GM21390 (cell line): ENCODE results near the gene ERN1.

Source experiments
- ATAC-seq: cut with Tn5 transposase; IDR thresholded peaks from one replicate; pipeline ENCODE4 v1.9.1; 2021; ENCODE audit not compliant: unreplicated experiment

ERN1 gene

DNA sequence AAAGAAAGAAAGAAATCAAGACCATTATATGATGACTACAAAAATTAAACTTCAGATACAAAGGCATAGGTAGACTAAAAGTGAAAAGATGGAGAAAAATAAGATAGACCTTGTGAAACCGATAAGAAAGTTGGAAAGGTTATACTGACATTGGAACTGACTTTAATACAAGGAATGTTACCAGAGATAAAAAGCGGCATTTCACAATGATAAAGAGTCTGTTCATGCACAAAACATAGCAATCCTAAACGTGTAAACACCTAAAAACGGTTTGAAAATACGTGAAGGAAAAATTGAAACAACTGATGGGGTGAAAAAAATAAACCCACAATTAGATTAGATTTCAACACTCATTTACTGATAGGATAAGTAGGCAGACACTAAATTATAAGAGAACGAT, 9.6 kb upstream of the ERN1 start:
- ATAC-seq, result no peak

GRCh38 chr17:64138441-64138840, 8.5 kb upstream of the ERN1 start:
- ATAC-seq, result no peak

GRCh38 chr17:64135000-64135399, 5.1 kb upstream of the ERN1 start:
- ATAC-seq, result no peak

- ATAC-seq, result no peak
Measured at GRCh38 chr17:64134216-64134970, 4.4 kb upstream of the ERN1 start.

GRCh38 chr17:64133546-64134215, 3.7 kb upstream of the ERN1 start:
- no peak for ATAC-seq

DNA sequence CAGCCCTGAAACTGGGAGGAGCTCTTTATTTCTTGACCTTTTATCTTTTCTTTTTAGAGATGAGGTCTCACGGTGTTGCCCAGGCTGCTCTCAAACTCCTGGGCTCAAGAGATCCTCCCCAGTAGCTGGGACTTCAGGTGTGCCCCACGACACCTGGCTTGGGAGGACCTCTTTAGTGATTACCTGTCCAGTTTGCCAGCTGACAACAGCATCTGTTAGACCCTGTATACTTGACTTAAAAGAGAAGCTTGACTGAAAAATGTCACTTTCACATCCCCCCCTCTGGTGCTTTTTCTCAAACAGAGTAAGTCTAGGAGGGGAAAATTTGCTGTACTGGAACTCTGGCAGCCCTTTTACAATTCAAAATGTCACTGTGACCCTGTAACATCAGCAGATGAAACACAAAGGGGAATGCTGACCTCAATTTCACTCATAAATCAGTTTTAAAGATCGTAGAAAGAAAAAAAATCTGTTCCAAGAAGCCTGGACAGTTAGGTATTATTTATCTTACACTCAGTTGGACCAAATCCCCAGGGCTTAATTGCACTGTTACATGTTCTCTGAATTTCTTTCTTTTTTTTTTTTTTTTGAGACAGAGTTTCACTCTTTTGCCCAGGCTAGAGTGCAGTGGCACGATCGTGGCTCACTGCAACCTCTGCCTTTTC, 1.8 kb upstream of the ERN1 start:
- no peak for ATAC-seq

GRCh38 chr17:64130559-64131001, 636 bp upstream of the ERN1 start:
- ATAC-seq, result peak; percentile 27

GRCh38 chr17:64129515-64129764, 504 bp downstream of the ERN1 start:
- no peak for ATAC-seq

DNA sequence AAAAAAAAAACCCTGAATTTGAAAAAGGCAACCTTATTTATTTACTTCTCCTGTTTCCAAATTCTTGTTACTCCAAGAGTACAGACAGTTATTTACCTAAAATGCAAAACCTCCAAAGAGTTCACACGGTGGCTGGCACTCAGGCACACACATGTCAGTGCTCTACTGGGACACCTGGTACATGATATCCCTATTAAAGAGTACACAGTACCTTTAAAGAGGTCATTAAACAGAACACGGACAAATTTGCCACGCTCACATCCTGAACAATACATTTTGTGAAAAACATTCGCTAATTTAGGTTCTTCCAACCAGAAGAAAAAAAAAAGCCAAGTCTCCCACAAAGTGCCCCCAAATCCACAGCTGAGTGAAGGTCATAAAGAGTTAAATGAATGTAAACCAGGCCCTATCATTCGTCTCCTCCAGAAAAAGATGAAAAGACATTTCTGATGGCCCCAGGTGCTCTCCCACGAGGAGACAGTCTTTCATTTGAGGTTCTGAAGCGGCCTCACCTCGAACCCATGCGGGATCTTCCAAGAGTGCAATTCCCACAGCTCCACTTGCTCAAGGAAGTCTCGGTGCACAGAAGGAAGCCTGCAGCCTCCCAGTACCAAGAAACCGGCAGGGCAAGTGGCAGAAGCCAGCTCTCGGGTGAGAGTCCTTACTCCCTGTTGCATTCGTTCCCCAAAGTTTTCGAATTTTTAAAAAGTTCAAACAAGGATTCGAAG, 993 bp downstream of the ERN1 start:
- no peak for ATAC-seq

- ATAC-seq, result no peak
Measured at GRCh38 chr17:64126918-64127317, 3.0 kb downstream of the ERN1 start.

DNA sequence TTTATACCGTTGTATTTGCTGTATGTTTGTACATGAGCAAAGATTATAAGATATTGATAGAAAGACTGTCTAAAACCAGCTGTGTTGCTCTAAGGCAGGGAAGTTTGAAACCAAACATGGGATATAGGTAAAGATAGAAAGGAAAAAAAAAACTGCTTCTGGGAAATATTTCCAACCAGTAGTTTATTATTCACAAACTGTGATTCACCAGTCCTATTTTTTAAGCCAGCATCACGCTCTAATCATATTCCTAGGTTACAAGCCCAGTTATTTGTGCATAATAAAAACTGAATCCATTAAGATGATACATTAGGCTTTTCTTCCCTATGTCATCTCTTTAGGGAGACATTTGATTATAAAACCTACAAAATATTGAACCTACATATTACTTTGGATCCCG, 4.0 kb downstream of the ERN1 start:
- no peak for ATAC-seq

GRCh38 chr17:64124609-64125008, 5.3 kb downstream of the ERN1 start:
- no peak for ATAC-seq

DNA sequence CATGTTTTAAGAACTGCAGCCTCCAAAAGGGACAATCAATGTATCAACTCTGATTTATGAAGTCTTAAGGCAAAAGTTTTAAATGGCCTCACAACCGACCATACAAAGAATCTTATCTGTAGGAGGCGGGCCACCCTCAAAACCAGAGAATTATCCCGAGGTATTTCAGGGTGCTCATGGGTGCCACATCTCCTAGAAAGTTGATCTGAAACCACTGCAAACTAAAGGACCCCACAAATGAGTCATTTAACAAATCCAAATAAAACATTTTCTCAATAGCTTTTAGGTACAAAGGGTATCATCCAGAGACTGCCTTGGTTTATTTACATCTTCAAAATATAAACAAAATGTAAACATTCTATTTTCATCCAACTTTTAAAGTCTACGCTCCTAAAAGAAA, 6.8 kb downstream of the ERN1 start:
- no peak for ATAC-seq

DNA sequence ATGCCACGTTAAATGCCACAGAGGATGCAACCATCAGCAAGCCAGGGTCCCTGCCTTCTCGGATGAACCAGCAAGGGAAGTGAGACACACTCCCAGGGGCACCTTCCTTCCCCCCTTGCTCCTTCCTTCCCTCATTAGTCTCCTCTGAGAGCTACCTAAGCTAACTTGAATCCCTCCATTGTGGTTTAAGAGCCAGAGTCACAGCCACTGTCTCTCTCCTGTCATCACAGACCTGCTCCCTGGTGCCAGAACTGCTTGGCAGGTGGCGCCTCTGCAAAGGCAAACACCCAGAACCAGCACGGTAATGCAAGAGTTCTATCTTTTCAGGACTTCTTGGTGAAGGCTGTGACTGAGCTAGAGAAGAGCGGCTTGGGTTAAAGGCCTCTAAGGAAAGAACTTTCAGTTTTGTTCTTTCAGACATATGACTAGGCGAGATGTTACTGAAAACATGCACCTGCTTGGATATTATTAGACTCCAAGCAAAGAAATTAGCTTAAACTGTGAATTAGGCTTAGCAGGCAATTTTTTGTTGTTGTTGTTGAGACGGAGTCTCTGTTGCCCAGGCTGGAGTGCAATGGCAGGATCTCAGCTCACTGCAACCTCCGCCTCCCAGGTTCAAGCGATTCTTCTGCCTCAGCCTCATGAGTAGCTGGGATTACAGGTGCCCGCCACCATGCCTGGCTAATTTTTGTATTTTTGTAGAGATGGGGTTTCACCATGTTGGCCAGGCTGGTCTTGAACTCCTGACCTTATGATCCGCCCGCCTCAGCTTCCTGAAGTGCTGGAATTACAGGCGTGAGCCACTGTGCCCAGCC, 8.8 kb downstream of the ERN1 start:
- peak; percentile 91 for ATAC-seq

- ATAC-seq, result no peak
Measured at GRCh38 chr17:64120159-64120810, 9.7 kb downstream of the ERN1 start.

- ATAC-seq, result no peak
Measured at GRCh38 chr17:64117981-64118979, 11.7 kb downstream of the ERN1 start.

DNA sequence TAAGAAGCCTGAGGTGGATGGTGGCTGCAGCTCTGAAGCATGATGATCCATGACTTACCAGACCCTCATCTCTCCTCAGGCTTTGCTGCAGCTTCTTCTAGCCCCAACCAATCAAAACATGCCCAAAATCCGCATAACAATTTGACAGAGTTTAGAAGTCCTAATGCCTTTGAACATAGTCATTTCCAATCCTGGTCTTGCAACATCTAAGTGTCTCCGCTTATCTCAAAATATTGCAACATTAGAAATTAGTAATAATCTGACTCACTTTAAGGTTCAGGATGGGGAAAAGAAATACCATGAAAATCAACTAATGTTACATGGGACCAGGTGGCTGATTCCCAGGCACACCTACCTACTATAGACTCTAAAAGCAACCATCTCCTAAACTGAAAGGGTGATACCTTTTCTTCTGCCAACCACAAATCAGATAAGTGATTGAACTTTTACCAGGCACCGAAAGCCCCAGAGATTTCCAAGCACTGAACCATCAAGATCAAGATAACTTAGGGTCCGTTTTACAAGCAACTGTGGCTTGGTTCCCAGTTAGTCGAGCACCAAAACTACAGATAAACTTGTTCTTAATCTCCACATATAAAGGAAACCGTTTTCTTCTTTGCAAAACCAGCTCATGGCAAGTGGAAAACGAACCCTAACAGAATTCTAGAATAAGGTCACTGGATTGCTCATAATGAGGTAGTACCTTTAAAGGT, 14.0 kb downstream of the ERN1 start:
- ATAC-seq, result no peak

- no peak for ATAC-seq
Measured at GRCh38 chr17:64115043-64115698, 14.8 kb downstream of the ERN1 start.
